SK-N-MC (cell line): ENCODE measurements around the gene KCNG1.

Experiments
- EZH2 ChIP-seq: fragments of 200-600 bp; sonication (generic); IDR thresholded peaks from one replicate; pipeline ENCODE4 v1.6.1; 2017; ENCODE audit warnings: antibody characterized with exemption
- POLR2AphosphoS5 ChIP-seq: IDR thresholded peaks from 2 replicates; pipeline ENCODE4 v1.6.1; 2012; ENCODE audit warnings: mild to moderate bottlenecking, low read depth, low read length, borderline replicate concordance

GRCh38 chr20:51029963-51030920 lies 7.3 kb upstream of the KCNG1 start:
- TF ChIP-seq EZH2 (no peak), POLR2AphosphoS5 (no peak)
